PC-9 (cell line): Measurements from ENCODE around the gene RNF152.

Experiments
- EZH2 ChIP-seq: fragments of 200-600 bp; sonication (generic); IDR thresholded peaks from 2 replicates; pipeline ENCODE4 v1.8.0; 2017; ENCODE audit warnings: antibody characterized with exemption, low read depth
- TF ChIP-seq, protein P1 (sequence below): fragments of 200-600 bp; sonication (generic); conservative IDR thresholded peaks from 2 replicates; pipeline ENCODE4 v1.6.1; 2017; ENCODE audit warnings: mixed run types, antibody characterized with exemption, mild to moderate bottlenecking, moderate library complexity

DNA sequence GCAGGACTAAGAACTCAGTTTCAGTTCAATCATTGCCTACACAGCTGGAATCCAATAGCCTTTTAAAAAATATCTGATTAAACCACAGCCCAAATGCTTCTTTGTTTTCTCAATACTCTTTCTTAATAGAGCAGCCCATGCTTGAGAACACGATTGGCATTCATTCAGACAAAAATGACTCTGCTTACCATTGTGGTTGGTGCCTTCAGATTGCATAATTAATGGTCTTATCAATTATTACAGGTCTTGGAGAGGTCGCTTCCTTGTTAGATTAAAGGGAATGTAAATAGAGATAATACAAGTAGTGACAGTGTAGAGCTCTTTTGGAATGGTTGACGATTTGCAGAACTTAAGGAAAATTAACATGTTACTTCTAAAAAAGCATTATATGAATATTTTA is 107.2 kb downstream of the RNF152 start:
- TF ChIP-seq, protein P1, sequence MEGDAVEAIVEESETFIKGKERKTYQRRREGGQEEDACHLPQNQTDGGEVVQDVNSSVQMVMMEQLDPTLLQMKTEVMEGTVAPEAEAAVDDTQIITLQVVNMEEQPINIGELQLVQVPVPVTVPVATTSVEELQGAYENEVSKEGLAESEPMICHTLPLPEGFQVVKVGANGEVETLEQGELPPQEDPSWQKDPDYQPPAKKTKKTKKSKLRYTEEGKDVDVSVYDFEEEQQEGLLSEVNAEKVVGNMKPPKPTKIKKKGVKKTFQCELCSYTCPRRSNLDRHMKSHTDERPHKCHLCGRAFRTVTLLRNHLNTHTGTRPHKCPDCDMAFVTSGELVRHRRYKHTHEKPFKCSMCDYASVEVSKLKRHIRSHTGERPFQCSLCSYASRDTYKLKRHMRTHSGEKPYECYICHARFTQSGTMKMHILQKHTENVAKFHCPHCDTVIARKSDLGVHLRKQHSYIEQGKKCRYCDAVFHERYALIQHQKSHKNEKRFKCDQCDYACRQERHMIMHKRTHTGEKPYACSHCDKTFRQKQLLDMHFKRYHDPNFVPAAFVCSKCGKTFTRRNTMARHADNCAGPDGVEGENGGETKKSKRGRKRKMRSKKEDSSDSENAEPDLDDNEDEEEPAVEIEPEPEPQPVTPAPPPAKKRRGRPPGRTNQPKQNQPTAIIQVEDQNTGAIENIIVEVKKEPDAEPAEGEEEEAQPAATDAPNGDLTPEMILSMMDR, result no peak
- TF ChIP-seq EZH2, result no peak
